ENCODE measurements around the gene B3GNT5.

B3GNT5 gene

GRCh38 chr3:183290216-183290615, 37.2 kb downstream of the B3GNT5 start:
- Histone ChIP-seq H3K27me3 (ENCODE audit: insufficient read depth, poor library complexity, severe bottlenecking) (no peaks in the 10 kb centered on the region), H3K36me3 (ENCODE audit: low read depth) (peaks cover 24% of the 10 kb centered on the region), H3K9me3 (ENCODE audit: severe bottlenecking) (no peaks in the 10 kb centered on the region), H3K27ac (ENCODE audit: poor library complexity, severe bottlenecking) (peak overlapping the region; percentile 76), H3K4me1 (ENCODE audit: insufficient read depth, poor library complexity, severe bottlenecking) (peaks cover 61% of the 10 kb centered on the region), H3K4me3 (ENCODE audit: severe bottlenecking) (no peak overlapping the region)
- no peak for TF ChIP-seq CTCF (IDR thresholded peaks at IDR 0.05; ENCODE audit: poor library complexity, severe bottlenecking)
- ATAC-seq (ENCODE audit: low read depth): no peak
- no peak for DNase-seq (ENCODE audit: low spot score)

- Histone ChIP-seq H3K27ac (ENCODE audit: poor library complexity, severe bottlenecking) (peak overlapping the region; percentile 76), H3K9me3 (ENCODE audit: severe bottlenecking) (no peaks in the 10 kb centered on the region), H3K27me3 (ENCODE audit: insufficient read depth, poor library complexity, severe bottlenecking) (no peaks in the 10 kb centered on the region), H3K36me3 (ENCODE audit: low read depth) (peaks cover 34% of the 10 kb centered on the region), H3K4me3 (ENCODE audit: severe bottlenecking) (no peak overlapping the region), H3K4me1 (ENCODE audit: insufficient read depth, poor library complexity, severe bottlenecking) (peaks cover 60% of the 10 kb centered on the region)
- no peak for DNase-seq (ENCODE audit: low spot score)
- ATAC-seq (ENCODE audit: low read depth): peak; percentile 57
- TF ChIP-seq CTCF (IDR thresholded peaks at IDR 0.05; ENCODE audit: poor library complexity, severe bottlenecking): no peak
Measured at GRCh38 chr3:183291497-183292031, 38.5 kb downstream of the B3GNT5 start.

GRCh38 chr3:183293966-183294365, 40.9 kb downstream of the B3GNT5 start:
- peaks cover 53% of the 10 kb centered on the region for H3K4me1 ChIP-seq (ENCODE audit: insufficient read depth, poor library complexity, severe bottlenecking)
- H3K9me3 ChIP-seq (ENCODE audit: severe bottlenecking): no peaks in the 10 kb centered on the region
- no peaks in the 10 kb centered on the region for H3K27me3 ChIP-seq (ENCODE audit: insufficient read depth, poor library complexity, severe bottlenecking)
- peaks cover 39% of the 10 kb centered on the region for H3K36me3 ChIP-seq (ENCODE audit: low read depth)
- ATAC-seq (ENCODE audit: low read depth) (no peak), DNase-seq (ENCODE audit: low spot score) (no peak)
- no peak overlapping the region for H3K4me3 ChIP-seq (ENCODE audit: severe bottlenecking)
- no peak for TF ChIP-seq CTCF (IDR thresholded peaks at IDR 0.05; ENCODE audit: poor library complexity, severe bottlenecking)
- H3K27ac ChIP-seq (ENCODE audit: poor library complexity, severe bottlenecking): no peak overlapping the region

- Histone ChIP-seq H3K4me3 (ENCODE audit: severe bottlenecking) (no peak overlapping the region), H3K9me3 (ENCODE audit: severe bottlenecking) (no peaks in the 10 kb centered on the region), H3K27me3 (ENCODE audit: insufficient read depth, poor library complexity, severe bottlenecking) (no peaks in the 10 kb centered on the region), H3K36me3 (ENCODE audit: low read depth) (peaks cover 35% of the 10 kb centered on the region), H3K4me1 (ENCODE audit: insufficient read depth, poor library complexity, severe bottlenecking) (peaks cover 55% of the 10 kb centered on the region), H3K27ac (ENCODE audit: poor library complexity, severe bottlenecking) (peak overlapping the region; percentile 69)
- DNase-seq (ENCODE audit: low spot score) (peak; percentile 81), ATAC-seq (ENCODE audit: low read depth) (peak; percentile 66)
- TF ChIP-seq CTCF (IDR thresholded peaks at IDR 0.05; ENCODE audit: poor library complexity, severe bottlenecking): no peak
Measured at GRCh38 chr3:183295211-183295610, 42.2 kb downstream of the B3GNT5 start.

- Histone ChIP-seq H3K4me1 (ENCODE audit: insufficient read depth, poor library complexity, severe bottlenecking) (peaks cover 44% of the 10 kb centered on the region), H3K9me3 (ENCODE audit: severe bottlenecking) (no peaks in the 10 kb centered on the region), H3K27me3 (ENCODE audit: insufficient read depth, poor library complexity, severe bottlenecking) (no peaks in the 10 kb centered on the region), H3K27ac (ENCODE audit: poor library complexity, severe bottlenecking) (no peak overlapping the region), H3K4me3 (ENCODE audit: severe bottlenecking) (no peak overlapping the region), H3K36me3 (ENCODE audit: low read depth) (peaks cover 35% of the 10 kb centered on the region)
- ATAC-seq (ENCODE audit: low read depth) (no peak), DNase-seq (ENCODE audit: low spot score) (no peak)
- no peak for TF ChIP-seq CTCF (IDR thresholded peaks at IDR 0.05; ENCODE audit: poor library complexity, severe bottlenecking)
Measured at GRCh38 chr3:183296944-183297343, 43.9 kb downstream of the B3GNT5 start.
